Neuronal stem cell (in vitro differentiated cells): ENCODE results near the gene ARHGEF10L.
A peak's percentile ranks its signal among the peaks of the same experiment; 100 is the strongest.

Experiments used
- DNase-seq: peaks from one replicate; pipeline ENCODE4 v3.0.0-alpha.2; 2013; ENCODE audit warnings: low spot score
- H2AFZ ChIP-seq: one replicate; pipeline ENCODE4 v1.6.1; 2013; ENCODE audit warnings: mild to moderate bottlenecking, low read length, inconsistent platforms
- H2AK5ac ChIP-seq: 2 replicates; pipeline ENCODE4 v1.6.1; 2013; ENCODE audit warnings: low read depth, mild to moderate bottlenecking, inconsistent platforms, low read length, moderate library complexity, mixed read lengths
- H2BK120ac ChIP-seq: 2 replicates; pipeline ENCODE4 v1.6.1; 2013; ENCODE audit warnings: low read depth, mild to moderate bottlenecking, inconsistent platforms, low read length, moderate library complexity, mixed read lengths
- H2BK12ac ChIP-seq: one replicate; pipeline ENCODE4 v1.6.1; 2013; ENCODE audit warnings: low read length, inconsistent platforms
- H2BK15ac ChIP-seq: 2 replicates; pipeline ENCODE4 v1.6.1; 2013; ENCODE audit warnings: mild to moderate bottlenecking, low read length, inconsistent platforms, mixed read lengths
- H2BK5ac ChIP-seq: one replicate; pipeline ENCODE4 v1.6.1; 2013; ENCODE audit warnings: inconsistent platforms, mild to moderate bottlenecking, low read length, moderate library complexity
- H3K14ac ChIP-seq: one replicate; pipeline ENCODE4 v1.6.1; 2013; ENCODE audit warnings: low read length, inconsistent platforms
- H3K18ac ChIP-seq: 2 replicates; pipeline ENCODE4 v1.6.1; 2013; ENCODE audit warnings: low read length, inconsistent platforms
- H3K23ac ChIP-seq: 2 replicates; pipeline ENCODE4 v1.6.1; 2013; ENCODE audit warnings: low read depth, mild to moderate bottlenecking, mixed read lengths, low read length, inconsistent platforms; ENCODE audit not compliant: poor library complexity
- H3K27ac ChIP-seq: replicated peaks from 3 replicates; pipeline ENCODE4 v1.5.1; 2013; ENCODE audit warnings: low read length, inconsistent platforms
- H3K27me3 ChIP-seq, 3 experiments: 2 replicates each; pipeline ENCODE4 v1.6.1; 2013; ENCODE audit warnings: low read length in 3 of 3, mild to moderate bottlenecking in 2 of 3, inconsistent platforms in 1 of 3, low read depth in 1 of 3, mixed read lengths in 1 of 3, moderate library complexity in 1 of 3; ENCODE audit not compliant: control insufficient read depth in 3 of 3, insufficient read depth in 3 of 3
- H3K36me3 ChIP-seq, 2 donors: replicated peaks in 1 of 2; 2 replicates each; pipeline ENCODE4 v1.6.1; 2013; ENCODE audit warnings: low read length in 2 of 2; ENCODE audit not compliant: control insufficient read depth in 2 of 2, insufficient read depth in 2 of 2
- H3K4ac ChIP-seq: 2 replicates; pipeline ENCODE4 v1.6.1; 2013; ENCODE audit warnings: inconsistent platforms, mild to moderate bottlenecking, low read length, moderate library complexity
- H3K4me1 ChIP-seq, 2 donors: 1 replicate in 1 of 2; 2 replicates in 1 of 2; pipeline ENCODE4 v1.6.1; 2013; ENCODE audit warnings: low read length in 2 of 2, low read depth in 1 of 2; ENCODE audit not compliant: control insufficient read depth in 2 of 2, insufficient read depth in 1 of 2
- H3K4me2 ChIP-seq: one replicate; pipeline ENCODE4 v1.6.1; 2013; ENCODE audit warnings: mild to moderate bottlenecking, low read length, inconsistent platforms; ENCODE audit not compliant: insufficient read depth, poor library complexity, severe bottlenecking
- H3K4me3 ChIP-seq, 2 donors: 2 replicates each; pipeline ENCODE4 v1.5.1; 2013; ENCODE audit warnings: low read length in 2 of 2, mild to moderate bottlenecking in 2 of 2, inconsistent platforms in 1 of 2, moderate library complexity in 1 of 2
- H3K79me1 ChIP-seq: one replicate; pipeline ENCODE4 v1.6.1; 2013; ENCODE audit warnings: low read depth, mild to moderate bottlenecking, inconsistent platforms, low read length, moderate library complexity
- H3K9ac ChIP-seq: one replicate; pipeline ENCODE4 v1.6.1; 2013; ENCODE audit warnings: mild to moderate bottlenecking, low read depth, low read length, inconsistent platforms; ENCODE audit not compliant: poor library complexity
- H3K9me3 ChIP-seq, 2 donors: replicated peaks in 1 of 2; 2 replicates each; pipeline versions ENCODE3 to v1.6.1; 2013; ENCODE audit warnings: low read length in 2 of 2, mild to moderate bottlenecking in 2 of 2, inconsistent platforms in 1 of 2, low read depth in 1 of 2, mixed read lengths in 1 of 2, moderate library complexity in 1 of 2; ENCODE audit not compliant: control insufficient read depth in 2 of 2, insufficient read depth in 1 of 2
- H4K8ac ChIP-seq: one replicate; pipeline ENCODE4 v1.6.1; 2013; ENCODE audit warnings: low read depth, mild to moderate bottlenecking, inconsistent platforms, low read length, moderate library complexity
- H4K91ac ChIP-seq: one replicate; pipeline ENCODE4 v1.6.1; 2013; ENCODE audit warnings: low read length, low read depth, mild to moderate bottlenecking, inconsistent platforms; ENCODE audit not compliant: poor library complexity
- WGBS, 2 donors: extraction: QIAGEN DNeasy Blood & Tissue Kit; methylation state at CpG; one replicate each; pipeline ENCODE4 v1.1.7; 2013; ENCODE audit warnings: missing lambda C conversion rate in 2 of 2, mixed read lengths in 1 of 2; ENCODE audit not compliant: insufficient read length in 2 of 2, insufficient replicate concordance in 1 of 2; ENCODE audit errors: extremely low coverage in 2 of 2; 5-methylcytosine and 5-hydroxymethylcytosine counted together

ARHGEF10L gene

DNA sequence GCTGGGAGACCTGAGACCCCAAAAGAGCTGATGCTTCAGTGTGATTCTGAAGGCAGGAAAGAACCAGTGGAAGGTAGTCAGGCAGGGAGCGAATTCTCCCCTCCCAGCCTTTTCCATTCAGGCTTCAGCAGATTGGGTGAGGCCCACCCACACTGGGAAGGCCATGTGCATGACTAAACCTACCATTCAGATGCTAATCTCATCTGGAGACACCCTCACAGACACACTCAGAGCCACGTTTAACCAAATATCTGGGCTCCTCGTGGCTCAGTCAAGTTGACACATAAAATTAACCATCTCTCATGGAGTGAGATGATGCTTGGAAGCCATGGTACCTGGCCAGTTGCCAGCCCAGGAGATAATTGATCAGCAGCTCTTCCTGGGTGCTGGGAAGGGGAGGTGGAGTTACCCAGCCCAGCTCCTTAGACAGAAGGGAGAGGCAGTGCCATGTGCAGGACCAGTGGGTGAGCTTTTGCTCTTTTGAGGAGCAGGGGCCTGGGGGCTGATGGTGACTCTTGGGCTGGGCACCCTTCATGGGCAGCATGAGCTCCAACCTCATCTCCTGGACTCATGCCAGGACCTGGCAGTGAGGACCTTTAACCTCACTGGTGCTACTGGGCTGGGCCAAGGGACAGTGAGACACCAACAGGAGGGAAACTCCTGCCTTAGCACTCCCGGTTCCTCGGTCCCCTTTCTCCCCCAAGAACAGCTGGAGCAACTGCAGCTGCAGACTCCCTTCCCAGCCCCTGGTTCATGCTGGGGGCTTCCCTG is 126.6 kb downstream of the ARHGEF10L start:
- no peak for DNase-seq
- no peak overlapping the region for H3K4ac ChIP-seq
- no peak overlapping the region for H3K18ac ChIP-seq
- H4K91ac ChIP-seq, result no peak overlapping the region
- H2BK15ac ChIP-seq, result no peak overlapping the region
- WGBS, 2 donors, result no CpG with 5 or more reads among the region's 5 CpGs
- no peak overlapping the region for H3K4me2 ChIP-seq
- H3K23ac ChIP-seq, result no peak overlapping the region
- no peak overlapping the region for H4K8ac ChIP-seq
- no peak overlapping the region for H2AFZ ChIP-seq
- no peaks in the 10 kb centered on the region for H3K9me3 ChIP-seq
- no peak overlapping the region for H3K9ac ChIP-seq
- no peak overlapping the region for H3K4me3 ChIP-seq
- H3K36me3 ChIP-seq, result peaks cover 16 to 52% of the 10 kb centered on the region in 2 donors
- H3K4me1 ChIP-seq, result peaks cover 5 to 8% of the 10 kb centered on the region in 2 donors
- no peak overlapping the region for H3K14ac ChIP-seq
- no peak overlapping the region for H2AK5ac ChIP-seq
- no peak overlapping the region for H3K27ac ChIP-seq
- H2BK5ac ChIP-seq, result no peak overlapping the region
- no peaks in the 10 kb centered on the region for H3K27me3 ChIP-seq
- H2BK12ac ChIP-seq, result no peak overlapping the region
- H2BK120ac ChIP-seq, result no peak overlapping the region
- peaks cover 3% of the 10 kb centered on the region for H3K79me1 ChIP-seq

DNA sequence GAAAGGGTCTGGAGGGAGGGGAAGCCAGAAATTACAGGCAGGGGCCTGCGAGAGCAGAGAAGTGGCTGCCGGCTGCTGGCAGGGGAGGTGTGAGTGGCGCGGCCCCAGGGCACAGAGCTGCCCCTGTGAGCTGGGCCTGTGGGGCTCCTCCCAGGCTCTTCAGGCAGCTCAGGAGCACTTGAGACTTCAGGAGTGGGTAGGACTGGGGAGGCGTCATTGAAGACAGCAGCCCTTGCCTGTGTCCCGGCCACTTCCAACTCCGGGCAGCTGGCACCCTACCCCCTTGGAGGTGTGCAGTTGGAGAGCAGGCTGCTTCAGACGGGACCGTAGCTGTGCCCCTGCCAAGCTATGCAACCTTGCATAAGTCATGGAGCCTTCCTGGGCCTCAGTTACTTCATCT is 128.1 kb downstream of the ARHGEF10L start:
- H3K23ac ChIP-seq, result no peak overlapping the region
- no peak overlapping the region for H2BK5ac ChIP-seq
- H3K18ac ChIP-seq, result no peak overlapping the region
- no peaks in the 10 kb centered on the region for H3K27me3 ChIP-seq
- no peak overlapping the region for H3K27ac ChIP-seq
- H3K79me1 ChIP-seq, result peaks cover 3% of the 10 kb centered on the region
- WGBS, 2 donors, result no CpG with 5 or more reads among the region's 9 CpGs
- H4K91ac ChIP-seq, result no peak overlapping the region
- H2AFZ ChIP-seq, result no peak overlapping the region
- no peak for DNase-seq
- H4K8ac ChIP-seq, result no peak overlapping the region
- H3K4me1 ChIP-seq, result peaks cover 16 to 20% of the 10 kb centered on the region in 2 donors
- peaks cover 14 to 48% of the 10 kb centered on the region in 2 donors for H3K36me3 ChIP-seq
- H2BK12ac ChIP-seq, result no peak overlapping the region
- no peak overlapping the region for H2BK15ac ChIP-seq
- no peak overlapping the region for H3K9ac ChIP-seq
- H3K4me2 ChIP-seq, result no peak overlapping the region
- H2BK120ac ChIP-seq, result no peak overlapping the region
- H3K4me3 ChIP-seq, result no peak overlapping the region
- H3K9me3 ChIP-seq, result no peaks in the 10 kb centered on the region
- H3K4ac ChIP-seq, result no peak overlapping the region
- H2AK5ac ChIP-seq, result no peak overlapping the region
- H3K14ac ChIP-seq, result no peak overlapping the region

DNA sequence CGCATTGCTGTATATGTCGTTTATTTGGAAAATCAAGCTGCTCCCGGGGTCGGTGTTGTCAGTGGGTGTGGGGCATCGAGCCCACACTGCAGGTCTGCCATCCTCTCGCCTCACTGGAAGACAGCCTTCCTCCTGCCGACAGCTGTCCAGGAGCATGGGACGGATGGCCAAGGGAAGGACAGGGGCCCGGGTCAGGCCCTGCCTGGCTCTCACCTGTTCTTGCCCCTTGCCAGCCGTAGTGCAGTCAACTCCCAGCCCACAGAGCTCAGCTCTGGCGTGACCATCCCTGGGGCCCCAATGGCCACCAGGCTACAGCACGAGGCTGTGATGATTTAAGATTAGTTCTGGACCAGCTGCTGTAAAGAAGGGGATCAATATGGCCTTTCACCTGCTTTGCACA is 128.7 kb downstream of the ARHGEF10L start:
- H2BK12ac ChIP-seq, result no peak overlapping the region
- no peak overlapping the region for H2BK5ac ChIP-seq
- H3K27ac ChIP-seq, result no peak overlapping the region
- H3K9me3 ChIP-seq, result no peaks in the 10 kb centered on the region
- peaks cover 3% of the 10 kb centered on the region for H3K79me1 ChIP-seq
- H3K4me3 ChIP-seq, result no peak overlapping the region
- H3K4ac ChIP-seq, result no peak overlapping the region
- H3K4me2 ChIP-seq, result no peak overlapping the region
- peaks cover 14 to 45% of the 10 kb centered on the region in 2 donors for H3K36me3 ChIP-seq
- H3K27me3 ChIP-seq, result no peaks in the 10 kb centered on the region
- H2AFZ ChIP-seq, result no peak overlapping the region
- no peak overlapping the region for H2AK5ac ChIP-seq
- H2BK120ac ChIP-seq, result no peak overlapping the region
- no peak overlapping the region for H4K8ac ChIP-seq
- H3K23ac ChIP-seq, result no peak overlapping the region
- H4K91ac ChIP-seq, result no peak overlapping the region
- H3K14ac ChIP-seq, result no peak overlapping the region
- H3K18ac ChIP-seq, result peak overlapping the region; percentile 62
- H2BK15ac ChIP-seq, result no peak overlapping the region
- peaks cover 21 to 25% of the 10 kb centered on the region in 2 donors for H3K4me1 ChIP-seq
- no peak for DNase-seq
- no peak overlapping the region for H3K9ac ChIP-seq
- no CpG with 5 or more reads among the region's 12 CpGs for WGBS, 2 donors

DNA sequence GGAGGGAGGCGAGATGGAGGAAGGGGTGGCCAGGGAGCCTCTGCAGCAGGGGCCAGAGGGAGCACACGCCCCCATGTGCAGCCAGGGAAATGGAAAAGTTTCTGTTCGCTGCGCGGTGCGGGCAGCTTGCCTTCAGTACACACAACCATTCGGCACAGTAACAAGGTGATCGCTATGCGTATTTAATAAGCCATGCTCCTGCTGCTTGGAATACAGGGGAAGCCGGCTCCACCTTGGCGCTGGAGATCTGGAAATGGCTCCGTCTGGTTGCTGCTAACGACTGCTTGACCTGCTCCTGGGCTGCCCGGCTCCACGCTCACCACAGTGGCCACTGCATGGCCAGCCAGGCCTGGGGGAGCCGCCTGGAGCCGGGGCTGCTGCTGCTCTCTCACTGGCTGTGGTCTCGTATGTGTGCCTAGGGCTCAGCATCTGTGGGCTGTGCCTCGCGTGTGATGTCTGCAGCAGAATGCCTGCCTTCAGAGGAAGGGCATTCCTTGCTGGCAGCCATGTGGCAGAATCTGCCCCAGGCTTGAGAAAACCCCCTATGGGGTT is 129.2 kb downstream of the ARHGEF10L start:
- Histone ChIP-seq H3K4me3 (no peak overlapping the region), H3K27me3 (no peaks in the 10 kb centered on the region), H3K23ac (peak overlapping the region; percentile 69), H3K4me2 (no peak overlapping the region), H3K9me3 (no peaks in the 10 kb centered on the region), H4K91ac (no peak overlapping the region), H2AK5ac (peak overlapping the region; percentile 48), H2AFZ (no peak overlapping the region), H3K36me3 (peaks cover 14 to 41% of the 10 kb centered on the region in 2 donors), H2BK5ac (no peak overlapping the region), H2BK120ac (no peak overlapping the region), H2BK12ac (no peak overlapping the region), H3K4me1 (peaks cover 26 to 28% of the 10 kb centered on the region in 2 donors), H3K79me1 (peaks cover 5% of the 10 kb centered on the region), H3K18ac (peak overlapping the region; percentile 62), H3K4ac (peak overlapping the region; percentile 43), H3K27ac (peak overlapping the region; percentile 15), H3K9ac (peak overlapping the region; percentile 66), H4K8ac (no peak overlapping the region), H2BK15ac (no peak overlapping the region), H3K14ac (peak overlapping the region; percentile 73)
- no peak for DNase-seq
- WGBS, 2 donors, result no CpG with 5 or more reads among the region's 20 CpGs
